Tibial artery (tissue), 4 donors: ENCODE results near the gene EFEMP1.

Experiments
- DNase-seq, 2 donors: peaks; one replicate each; pipeline ENCODE4 v3.0.0-alpha.2; 2019
- H3K27ac ChIP-seq, 2 donors: fragments of 200-600 bp; sonication (generic) in 1 of 2; 1 replicate in 1 of 2; 2 replicates in 1 of 2; pipeline ENCODE4 v1.5.1; 2018 to 2019; ENCODE audit warnings: mild to moderate bottlenecking in 1 of 2
- H3K27me3 ChIP-seq, 2 donors: fragments of 200-600 bp; sonication (generic) in 1 of 2; one replicate each; pipeline versions ENCODE4 v1.5.1 to v1.6.0; 2016 to 2019
- H3K36me3 ChIP-seq, 3 donors: fragments of 200-600 bp; sonication (generic) in 2 of 3; one replicate each; pipeline ENCODE4 v1.5.1; 2016 to 2019; ENCODE audit warnings: mild to moderate bottlenecking in 2 of 3
- H3K4me1 ChIP-seq, 4 donors: fragments of 200-600 bp; sonication (generic) in 2 of 4; 1 replicate in 3 of 4; 2 replicates in 1 of 4; pipeline ENCODE4 v1.5.1; 2016 to 2019
- H3K4me3 ChIP-seq, 2 donors: fragments of 200-600 bp; sonication (generic) in 1 of 2; 1 replicate in 1 of 2; 2 replicates in 1 of 2; pipeline ENCODE4 v1.5.1; 2018 to 2019; ENCODE audit warnings: mild to moderate bottlenecking in 2 of 2
- H3K9me3 ChIP-seq, 3 donors: fragments of 200-600 bp; sonication (generic) in 1 of 3; one replicate each; pipeline ENCODE4 v1.5.1; 2016 to 2019
- CTCF ChIP-seq, 2 experiments: fragments of 200-600 bp in 1 of 2; fragments of 450-650 bp in 1 of 2; IDR thresholded peaks; one replicate each; pipeline ENCODE4 v1.5.1; 2017 to 2019; ENCODE audit warnings: antibody characterized with exemption in 2 of 2, mild to moderate bottlenecking in 1 of 2, moderate library complexity in 1 of 2
- intact Hi-C: fragments of 100-400 bp; cut with DNase I; formaldehyde crosslinking; loops from one replicate; pipeline ENCODE4 v1.15.0; 2023; ENCODE audit warnings: low total_unique reads

EFEMP1 gene

GRCh38 chr2:55923091-55923981 lies at the start of gene EFEMP1:
Gene EFEMP1, minus strand, starts transcription at chr2:55923782. Its CDS starts 1,342 bp downstream, at chr2:55922440.
- H3K9me3 ChIP-seq: no peaks in the 10 kb centered on the region
- H3K27ac ChIP-seq: peak within 1 kb of the TSS; percentile 88
- no peak for TF ChIP-seq CTCF (IDR thresholded peaks at IDR 0.05)
- peaks cover 0 to 40% (median 4%) of the 10 kb centered on the region in 4 donors for H3K4me1 ChIP-seq
- intact Hi-C loops: no loop called here
- DNase-seq: peak; percentile 83 to 92
- no peaks in the 10 kb centered on the region for H3K36me3 ChIP-seq
- H3K27me3 ChIP-seq: no peaks in the 10 kb centered on the region
- peak within 1 kb of the TSS; percentile 74 to 92 for H3K4me3 ChIP-seq

GRCh38 chr2:55970500-55970899 lies 46.9 kb upstream of the EFEMP1 start:
- H3K4me3 ChIP-seq: no peak overlapping the region
- DNase-seq: no peak
- no peaks in the 10 kb centered on the region for H3K36me3 ChIP-seq
- intact Hi-C loops: no loop called here
- TF ChIP-seq CTCF (IDR thresholded peaks at IDR 0.05): no peak
- H3K27me3 ChIP-seq: no peaks in the 10 kb centered on the region
- H3K4me1 ChIP-seq: peaks cover 0 to 13% (median 6%) of the 10 kb centered on the region in 4 donors
- H3K27ac ChIP-seq: no peak overlapping the region
- H3K9me3 ChIP-seq: no peaks in the 10 kb centered on the region

- intact Hi-C loops: no loop called here
- peaks cover 0 to 19% (median 9%) of the 10 kb centered on the region in 4 donors for H3K4me1 ChIP-seq
- no peak for DNase-seq
- H3K4me3 ChIP-seq: no peak overlapping the region
- TF ChIP-seq CTCF (IDR thresholded peaks at IDR 0.05): no peak
- no peak overlapping the region for H3K27ac ChIP-seq
- no peaks in the 10 kb centered on the region for H3K9me3 ChIP-seq
- H3K36me3 ChIP-seq: no peaks in the 10 kb centered on the region
- H3K27me3 ChIP-seq: no peaks in the 10 kb centered on the region
Measured at GRCh38 chr2:55968941-55969340, 45.4 kb upstream of the EFEMP1 start.

GRCh38 chr2:55966401-55967118 lies 43.0 kb upstream of the EFEMP1 start:
- intact Hi-C loops: no loop called here
- peak; percentile 41 to 82 for DNase-seq
- H3K36me3 ChIP-seq: no peaks in the 10 kb centered on the region
- no peak for TF ChIP-seq CTCF (IDR thresholded peaks at IDR 0.05)
- no peaks in the 10 kb centered on the region for H3K9me3 ChIP-seq
- no peaks in the 10 kb centered on the region for H3K27me3 ChIP-seq
- no peak overlapping the region for H3K4me3 ChIP-seq
- H3K27ac ChIP-seq: peak overlapping the region; percentile 63 to 71
- H3K4me1 ChIP-seq: peaks cover 0 to 19% (median 9%) of the 10 kb centered on the region in 4 donors

- no peak for DNase-seq
- H3K4me1 ChIP-seq: peaks cover 0 to 21% (median 10%) of the 10 kb centered on the region in 4 donors
- peak overlapping the region; percentile 63 to 71 for H3K27ac ChIP-seq
- intact Hi-C loops: no loop called here
- TF ChIP-seq CTCF (IDR thresholded peaks at IDR 0.05): no peak
- H3K9me3 ChIP-seq: no peaks in the 10 kb centered on the region
- H3K4me3 ChIP-seq: no peak overlapping the region
- no peaks in the 10 kb centered on the region for H3K27me3 ChIP-seq
- no peaks in the 10 kb centered on the region for H3K36me3 ChIP-seq
Measured at GRCh38 chr2:55965966-55966365, 42.4 kb upstream of the EFEMP1 start.
